ENCODE results near the gene LTB4R2.

The LTB4R2 gene

DNA sequence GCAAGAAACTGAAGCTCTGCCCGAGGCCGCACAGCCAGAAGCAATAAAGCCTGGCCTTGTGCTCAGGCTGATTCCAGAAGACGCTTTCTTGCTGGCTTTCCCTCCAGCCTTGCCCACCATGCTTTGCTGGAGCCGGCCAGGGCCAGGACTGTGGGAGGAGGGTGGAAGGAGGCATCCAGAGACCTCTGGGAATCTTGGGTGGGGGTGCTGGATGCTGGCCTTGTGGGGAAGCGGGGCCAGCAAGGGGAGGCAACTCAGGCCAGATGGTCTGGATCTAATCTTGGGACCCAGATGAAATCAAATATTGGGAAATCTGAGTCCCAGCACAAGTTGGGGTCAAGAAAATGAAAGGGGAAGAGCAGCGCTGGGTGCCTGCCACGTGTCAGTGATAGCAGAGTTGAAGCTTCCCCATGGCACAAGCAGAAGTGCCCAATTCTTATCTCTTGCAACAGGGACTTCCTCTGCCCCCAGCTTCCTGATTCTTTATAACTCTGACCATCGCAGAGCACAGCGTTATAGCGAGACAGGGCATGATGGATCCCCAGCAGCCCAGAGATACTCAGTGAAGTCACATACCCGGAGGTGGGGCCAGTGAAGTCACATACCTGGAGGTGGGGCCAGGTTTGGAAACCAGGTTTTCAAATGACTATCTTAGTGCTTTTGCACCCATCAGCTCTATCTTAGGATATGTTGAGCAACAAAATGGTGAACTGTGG lies 32.2 kb upstream of the LTB4R2 start:
- DNase-seq: no peak

DNA sequence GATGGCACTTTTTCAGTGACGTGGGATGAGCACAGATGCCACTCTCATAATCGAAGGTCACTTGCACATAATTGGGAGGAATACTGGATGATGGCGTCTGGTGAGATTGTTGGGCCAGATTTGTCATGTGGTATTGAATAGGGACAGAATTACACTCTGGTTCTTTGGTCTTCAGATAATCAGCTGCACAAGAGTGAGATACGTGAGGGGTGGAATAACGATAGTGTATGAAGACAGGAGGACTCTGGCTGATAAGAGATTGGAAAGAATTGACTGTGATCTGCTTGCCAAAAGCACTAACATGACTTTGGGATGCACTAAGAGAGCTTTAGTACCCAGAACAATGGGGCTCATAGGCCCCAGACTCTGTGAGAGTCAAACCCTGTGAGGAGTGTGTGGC lies 31.5 kb upstream of the LTB4R2 start:
- no peak for DNase-seq

DNA sequence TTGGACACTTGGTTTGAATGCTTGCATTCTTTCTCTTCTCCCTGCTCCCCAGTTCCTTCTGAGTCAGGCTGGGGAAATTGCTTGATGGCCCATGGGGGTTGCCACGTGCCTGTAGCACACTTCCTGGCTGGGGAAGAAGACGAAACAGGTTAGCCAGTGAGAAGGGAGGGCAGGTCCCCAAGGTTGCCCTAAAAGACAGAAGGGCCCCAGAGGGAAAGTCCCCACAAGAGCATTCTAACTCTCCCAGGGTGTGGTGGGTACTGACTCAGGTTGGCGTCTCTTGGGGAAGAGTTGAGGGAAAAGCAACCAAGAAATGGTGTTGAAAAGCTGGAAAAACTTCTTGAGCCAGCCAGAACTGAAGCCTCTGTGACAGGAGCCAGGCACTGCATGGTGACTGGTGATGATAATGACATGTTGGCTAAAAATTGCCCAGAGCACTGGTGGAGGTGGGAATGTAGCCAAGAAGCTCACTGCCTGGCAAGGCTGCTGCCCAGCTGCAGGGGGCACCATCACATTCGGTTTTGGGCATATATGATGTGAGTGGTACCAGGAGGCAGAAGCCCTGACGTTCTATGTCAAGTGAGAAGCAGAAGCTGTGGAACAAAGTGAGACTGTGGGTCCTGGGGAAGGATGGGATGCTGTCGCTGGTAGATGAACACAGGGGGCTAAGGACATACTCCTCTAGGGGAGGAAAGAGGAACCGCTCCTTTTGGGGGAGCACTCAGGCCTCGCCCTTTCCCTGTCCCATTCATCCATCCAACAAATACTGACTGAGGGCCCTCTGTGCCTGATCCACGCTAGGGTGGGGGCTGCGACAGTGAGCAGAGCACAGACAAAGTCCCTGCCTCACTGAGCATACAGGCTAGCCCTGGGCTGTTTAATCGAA lies 30.4 kb upstream of the LTB4R2 start:
- DNase-seq: peak; percentile 30

DNA sequence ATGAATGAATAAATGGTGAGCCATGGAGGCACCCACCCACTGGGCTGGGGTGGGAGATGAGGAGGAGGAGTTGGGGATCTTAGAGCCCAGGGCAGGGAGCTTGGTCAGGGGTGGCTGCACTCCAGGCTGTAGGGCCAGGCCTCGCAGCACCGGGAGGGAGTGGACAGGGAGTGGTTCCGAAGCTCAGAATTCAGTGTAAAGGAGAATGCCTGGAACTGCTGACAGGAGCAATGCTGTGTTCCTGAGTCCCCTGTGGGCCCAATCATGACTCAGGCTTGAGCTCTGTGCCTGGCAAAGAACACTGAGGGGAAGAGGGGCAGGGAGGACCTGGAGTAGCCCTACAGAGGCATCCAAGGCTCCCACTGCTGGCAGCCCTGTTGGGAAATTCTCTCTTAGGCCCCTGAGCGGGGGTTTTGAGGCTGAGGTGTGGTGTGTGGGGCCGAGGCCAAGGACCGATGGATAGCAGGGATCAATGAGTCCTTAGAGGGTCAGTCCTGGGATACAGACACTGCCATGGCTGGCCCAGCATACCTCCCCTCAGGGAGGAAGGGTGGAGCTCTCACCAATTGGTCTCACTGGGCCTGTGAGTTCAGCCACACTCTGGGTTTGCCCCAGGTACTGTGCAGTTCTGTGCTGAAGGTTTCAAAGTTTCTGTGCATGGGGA lies 29.0 kb upstream of the LTB4R2 start:
- DNase-seq: no peak

DNA sequence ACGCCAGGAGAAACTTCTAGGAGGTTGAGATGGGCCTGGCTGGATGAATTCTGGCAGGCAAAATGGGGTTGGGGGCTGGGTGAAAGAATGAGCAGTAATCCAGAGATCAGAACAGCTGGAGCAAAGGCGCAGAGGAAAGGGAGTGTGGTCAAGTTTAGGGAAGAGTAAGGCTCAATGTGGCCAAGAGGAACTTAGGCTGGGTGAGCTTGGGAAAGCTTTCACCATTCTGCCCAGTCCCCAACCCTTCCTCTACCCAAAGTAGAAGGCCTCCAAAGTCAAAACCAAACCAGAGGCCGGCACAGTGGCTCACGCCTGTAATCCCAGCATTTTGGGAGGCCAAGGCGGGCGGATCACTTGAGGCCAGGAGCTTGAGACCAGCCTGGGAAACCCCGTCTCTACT lies 28.3 kb upstream of the LTB4R2 start:
- DNase-seq: no peak

DNA sequence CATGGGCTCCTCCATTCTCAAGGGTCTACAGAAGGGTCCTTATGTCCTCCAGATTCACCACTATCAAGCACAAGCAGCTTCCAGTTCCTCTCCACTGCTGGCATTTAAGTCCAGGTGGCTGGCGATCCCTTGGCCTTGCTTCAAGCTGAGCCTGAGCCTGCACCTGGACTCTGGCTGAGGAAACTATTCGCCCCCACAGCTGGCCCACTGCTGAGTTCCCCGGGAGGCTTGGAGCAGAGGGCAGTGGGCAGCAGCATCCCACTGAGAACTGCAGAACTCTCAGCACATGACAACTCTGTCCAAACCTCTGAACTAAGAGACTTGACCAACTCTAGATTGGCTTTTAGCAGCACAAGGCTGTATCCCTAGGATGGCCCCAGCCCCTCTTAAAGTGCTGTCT lies 27.2 kb upstream of the LTB4R2 start:
- DNase-seq: no peak

DNA sequence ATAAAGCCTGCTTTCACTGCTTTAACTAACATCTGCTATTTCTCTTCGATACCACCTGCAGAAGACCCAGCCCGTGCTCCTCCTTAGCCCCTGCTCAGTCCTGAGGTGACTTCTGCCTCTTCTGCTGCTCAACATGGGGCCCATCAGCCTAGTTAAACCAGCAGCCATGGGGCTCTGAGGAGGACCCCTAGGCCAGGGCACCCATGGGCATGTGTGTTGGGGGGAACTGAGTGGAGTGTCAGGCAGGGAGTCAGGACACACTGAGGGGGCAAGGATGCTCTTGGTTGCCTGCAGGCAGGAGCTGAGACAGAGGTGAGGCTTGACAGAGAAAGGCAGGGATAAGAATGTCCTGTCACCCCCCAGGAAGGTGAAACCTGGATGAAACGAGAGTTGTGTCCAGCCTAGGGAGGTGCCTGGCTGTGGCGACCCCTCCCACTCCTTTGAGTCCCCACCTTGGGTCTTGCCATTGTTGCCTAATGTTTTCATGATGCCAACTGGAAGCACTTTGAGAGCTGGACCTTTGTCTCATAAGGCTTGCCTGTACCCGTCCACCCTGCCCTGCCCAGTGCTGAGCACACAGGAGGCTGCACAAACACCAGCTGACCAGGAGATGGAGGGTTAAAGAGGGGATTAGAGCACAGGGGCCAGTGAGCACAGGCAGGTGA lies 26.0 kb upstream of the LTB4R2 start:
- no peak for DNase-seq

DNA sequence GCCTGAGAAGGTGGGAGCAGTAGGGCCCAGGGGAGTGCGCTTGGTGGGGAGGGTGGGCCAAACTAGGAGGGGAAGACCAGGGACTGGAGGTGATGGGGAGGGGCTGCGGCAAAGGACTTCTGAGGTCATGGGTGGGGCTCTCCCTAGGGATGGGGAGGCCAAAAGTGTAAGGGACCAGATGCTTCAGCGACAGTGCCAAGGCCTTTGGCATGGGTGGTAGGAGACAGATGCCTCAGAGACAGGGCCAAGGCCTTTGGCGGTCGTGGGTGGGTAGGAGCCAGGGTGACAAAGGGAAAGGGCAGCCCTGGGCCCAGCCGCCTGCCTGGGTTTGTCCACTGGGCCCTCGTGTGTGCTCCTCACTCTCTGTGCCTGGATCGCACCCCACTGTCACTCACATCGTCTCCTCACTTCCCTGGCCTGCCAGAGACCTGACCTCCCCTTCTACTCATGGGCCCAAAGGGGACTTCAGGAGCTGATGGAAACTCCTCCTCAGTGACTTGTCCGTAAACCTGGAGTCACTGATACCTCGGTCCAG lies 25.4 kb upstream of the LTB4R2 start:
- no peak for DNase-seq

DNA sequence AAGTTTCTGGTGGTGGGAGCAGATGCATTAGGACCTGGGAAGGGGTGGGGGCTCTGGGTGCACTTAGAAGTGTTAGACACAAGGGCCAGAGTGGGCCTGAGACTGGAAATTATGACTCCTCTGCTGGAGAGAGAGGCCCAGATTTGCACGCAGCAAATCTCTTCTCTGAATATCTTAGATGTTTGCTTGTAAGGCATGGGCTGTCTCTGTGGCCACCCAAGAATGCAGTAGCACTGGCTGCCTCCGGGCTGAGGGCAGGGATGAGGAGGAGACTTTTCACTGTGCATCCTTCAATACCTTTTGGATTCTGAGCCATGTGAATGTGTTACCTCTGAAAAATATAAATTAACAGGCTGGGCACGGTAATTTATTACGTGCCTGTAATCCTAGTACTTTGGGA lies 24.6 kb upstream of the LTB4R2 start:
- no peak for DNase-seq

DNA sequence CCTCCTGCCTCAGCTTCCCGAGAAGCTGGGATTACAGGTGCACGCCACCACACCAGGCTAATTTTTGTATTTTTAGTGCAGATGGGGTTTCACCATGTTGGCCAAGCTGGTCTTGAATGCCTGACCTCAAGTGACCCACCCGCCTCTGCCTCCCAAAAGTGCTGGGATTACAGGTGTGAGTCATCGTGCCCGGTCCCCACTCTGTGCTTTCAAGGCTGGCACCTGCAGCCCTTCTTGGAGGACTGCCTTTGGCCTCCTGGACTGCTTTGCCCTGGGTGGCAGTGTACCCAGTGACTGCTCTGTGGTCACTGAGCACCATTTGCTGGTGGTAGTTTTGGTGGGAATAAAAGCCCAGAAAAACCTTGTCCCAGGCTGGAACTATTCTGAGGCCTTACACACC lies 22.9 kb upstream of the LTB4R2 start:
- no peak for DNase-seq

DNA sequence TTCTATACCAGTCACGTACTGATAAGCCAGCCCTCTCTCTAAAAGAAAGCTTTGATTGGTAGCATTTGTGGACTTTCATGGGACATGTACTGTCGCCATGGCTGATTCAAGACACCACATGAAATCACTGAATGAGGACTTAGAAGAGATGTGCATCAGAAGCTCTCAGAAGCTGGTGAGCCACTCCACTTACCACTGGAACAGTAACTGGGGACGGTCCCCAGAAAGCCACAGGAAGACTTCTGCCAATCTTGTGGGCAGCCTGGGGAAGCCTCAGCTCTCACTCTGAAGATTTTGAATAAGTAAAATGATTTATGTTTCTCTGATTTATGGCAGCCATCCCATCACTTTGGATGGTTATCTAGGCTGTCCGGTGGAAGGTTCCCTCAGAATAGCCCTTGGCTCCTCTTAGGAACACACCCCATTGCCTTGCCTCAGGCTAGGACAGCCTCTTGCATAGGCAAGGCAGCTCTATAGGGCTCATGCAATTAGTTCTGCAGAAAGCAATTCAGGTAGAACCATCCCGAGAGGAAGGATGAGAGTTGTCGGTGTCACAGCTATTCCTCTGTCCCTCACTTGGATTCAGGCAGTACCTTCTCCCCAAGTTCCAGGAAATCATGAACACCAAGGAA lies 20.2 kb upstream of the LTB4R2 start:
- no peak for DNase-seq

DNA sequence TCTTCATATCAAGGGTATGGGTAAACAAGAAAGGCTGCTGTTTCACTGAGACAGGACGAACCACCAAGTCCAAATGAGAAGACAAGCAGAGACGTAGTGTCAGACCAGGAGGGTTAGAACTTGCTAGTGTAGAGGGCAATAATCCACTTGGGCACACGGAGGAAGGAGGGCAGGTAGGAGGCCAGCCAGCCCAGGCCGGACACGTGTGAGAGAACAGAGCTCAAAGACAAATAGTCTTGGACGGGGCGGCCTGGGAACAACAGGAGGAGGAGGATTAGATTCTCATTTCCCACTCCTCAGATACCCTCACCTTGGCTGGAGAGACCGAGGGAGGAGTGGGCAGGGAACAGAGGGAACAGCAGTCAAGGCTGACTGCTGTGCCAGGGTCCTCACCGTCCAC lies 19.2 kb upstream of the LTB4R2 start:
- no peak for DNase-seq

DNA sequence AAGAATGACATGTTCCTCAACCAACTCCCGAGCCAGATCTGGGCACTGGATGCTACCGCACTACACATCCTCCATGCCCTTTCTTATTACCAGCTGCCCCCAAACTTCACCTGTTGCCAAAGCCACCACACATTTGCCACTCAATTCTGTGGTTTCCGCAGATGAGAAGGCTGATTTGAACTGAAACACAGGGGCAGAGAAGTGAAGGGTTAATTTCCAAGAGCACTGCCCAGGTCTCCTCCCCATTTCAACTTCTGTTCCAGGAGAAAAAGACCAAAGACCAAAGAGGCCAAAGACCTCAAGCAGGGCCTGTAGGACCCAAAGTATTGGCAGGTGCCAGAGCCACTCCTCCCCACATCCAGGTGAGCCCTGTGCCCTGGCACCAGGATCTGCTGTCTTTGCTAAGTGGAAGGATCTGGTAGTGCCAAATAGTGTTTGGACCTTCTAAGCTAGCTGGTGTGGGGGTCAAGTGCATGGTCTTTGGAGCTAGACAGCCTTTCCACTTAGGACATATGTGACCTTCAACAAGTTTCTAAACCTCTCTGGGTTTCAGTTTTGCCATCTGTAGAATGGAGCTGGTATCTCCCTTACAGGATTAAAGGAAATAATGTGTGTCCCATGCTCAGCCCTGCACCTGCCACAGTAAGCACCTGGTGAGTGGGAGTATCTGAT lies 18.4 kb upstream of the LTB4R2 start:
- DNase-seq: no peak

DNA sequence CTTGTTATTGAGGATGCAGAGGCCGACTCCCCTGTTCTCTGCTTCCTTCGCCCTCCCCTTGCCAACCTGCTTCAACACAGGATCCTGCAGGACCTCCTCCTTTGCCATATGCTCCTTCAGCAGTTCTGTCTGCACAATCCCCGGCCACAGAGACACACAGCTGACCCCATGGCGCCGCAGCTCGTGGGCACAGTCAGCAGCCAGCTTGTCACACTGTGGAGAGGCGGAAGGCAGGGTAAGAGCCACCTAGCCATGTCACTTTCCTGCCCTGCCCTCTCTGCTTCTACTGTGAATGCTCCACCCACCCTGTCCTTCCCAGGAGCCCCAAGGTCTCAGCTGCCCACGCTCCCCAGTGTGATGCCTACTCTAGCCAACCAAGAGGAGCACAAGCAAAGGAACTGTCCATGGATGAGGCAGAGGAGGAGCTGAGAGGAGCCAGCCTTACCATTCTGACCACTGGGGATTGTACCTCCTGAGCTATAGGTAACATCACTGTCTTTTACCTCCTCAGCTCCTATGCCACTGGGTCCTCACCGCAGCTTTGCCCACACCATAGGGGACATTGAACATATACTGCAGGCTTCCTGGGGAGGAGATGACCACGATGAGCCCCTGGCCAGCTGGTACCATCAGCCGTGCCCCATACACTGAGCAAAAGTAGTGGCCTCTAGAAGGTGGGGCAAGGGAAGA lies 17.7 kb upstream of the LTB4R2 start:
- DNase-seq: no peak

DNA sequence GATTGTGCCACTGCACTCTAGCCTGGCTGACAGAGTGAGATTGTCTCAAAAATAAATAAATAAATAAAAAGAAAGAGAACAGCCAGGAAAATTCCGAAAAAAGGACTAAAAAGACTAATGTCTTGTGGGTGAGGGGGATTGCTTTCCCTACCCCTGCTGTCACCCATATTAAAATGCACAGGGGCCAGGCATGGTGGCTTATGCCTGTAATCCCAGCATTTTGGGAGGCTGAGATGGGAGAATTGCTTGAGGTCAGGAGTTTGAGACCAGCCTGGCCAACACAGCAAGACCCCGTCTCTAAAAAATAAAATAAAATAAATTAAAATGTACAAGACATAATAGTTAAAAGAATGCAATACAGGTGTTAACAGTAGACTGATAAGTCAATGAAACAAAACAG lies 16.4 kb upstream of the LTB4R2 start:
- no peak for DNase-seq

DNA sequence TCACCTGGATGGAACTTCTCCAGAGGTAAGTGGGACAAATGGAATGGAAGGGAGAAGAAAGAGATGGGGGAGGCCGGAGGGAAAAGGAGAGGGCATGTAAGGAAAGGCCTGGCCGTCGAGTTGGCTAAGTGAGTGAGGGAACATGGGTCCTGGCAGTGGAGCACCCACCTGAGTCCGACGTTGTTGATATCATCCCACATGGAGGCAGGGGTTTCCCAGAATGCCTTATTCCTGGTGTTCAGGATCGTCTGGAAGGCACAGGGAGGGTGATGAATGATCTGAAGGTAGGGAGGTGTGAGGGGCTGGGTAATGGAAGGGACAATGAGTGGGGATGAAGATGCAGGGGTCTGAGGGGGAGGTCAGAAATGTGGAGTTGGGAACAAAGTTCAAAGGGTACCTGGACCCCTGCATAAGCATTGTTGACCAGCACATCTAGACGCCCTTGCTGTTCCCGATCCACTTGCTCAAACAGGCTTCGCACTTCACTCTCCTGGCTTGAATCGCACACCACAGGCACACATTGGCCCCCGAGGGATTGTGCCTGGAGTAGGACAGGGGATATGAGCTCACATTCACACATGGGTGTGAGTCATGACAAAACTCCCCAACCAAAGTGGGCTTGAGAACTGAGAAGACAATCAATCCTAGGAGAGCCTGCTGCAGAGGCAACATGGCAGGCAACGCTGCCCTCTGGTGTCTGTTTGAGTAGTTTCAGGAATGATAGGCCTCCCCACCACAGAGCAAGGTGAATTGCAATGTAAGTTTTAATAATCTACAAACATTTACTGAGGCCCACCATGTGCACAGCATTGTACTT lies 13.4 kb upstream of the LTB4R2 start:
- DNase-seq: peak; percentile 80

DNA sequence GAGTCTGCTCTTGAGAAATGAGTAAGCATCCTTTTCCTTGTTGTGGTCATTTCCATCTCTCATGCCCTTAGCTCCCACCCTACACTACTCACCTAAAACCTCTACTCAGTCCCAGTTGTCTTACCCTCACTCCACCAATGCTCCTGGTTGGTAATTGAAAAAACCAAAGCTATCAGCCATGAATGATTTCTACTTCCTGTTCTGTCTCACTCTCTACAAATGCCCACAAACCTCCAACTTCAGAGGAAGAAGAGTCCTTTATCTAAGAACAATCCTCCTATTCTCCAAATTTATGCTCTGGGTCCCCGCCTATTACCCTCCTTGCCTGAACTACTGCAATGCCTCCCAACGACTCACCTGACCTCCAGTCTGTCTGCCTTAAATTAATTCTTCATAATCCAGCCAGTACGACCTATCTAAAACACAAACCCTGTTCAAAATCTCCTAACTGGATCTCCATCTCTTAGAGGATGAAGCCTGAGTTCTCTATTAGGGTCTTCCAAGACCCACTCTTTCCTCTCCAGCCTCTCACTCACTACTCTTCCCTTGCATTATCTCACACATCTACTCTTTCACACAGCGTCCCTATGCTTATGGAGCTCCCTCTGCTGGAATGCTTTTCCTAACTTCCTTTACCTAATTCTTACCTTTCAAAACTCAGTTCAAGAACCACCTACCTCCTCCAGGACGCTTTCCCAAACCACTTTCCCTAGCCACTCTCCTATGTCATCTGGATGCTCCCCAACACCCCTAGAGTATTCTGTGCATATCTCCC lies 12.6 kb upstream of the LTB4R2 start:
- DNase-seq: peak; percentile 64

DNA sequence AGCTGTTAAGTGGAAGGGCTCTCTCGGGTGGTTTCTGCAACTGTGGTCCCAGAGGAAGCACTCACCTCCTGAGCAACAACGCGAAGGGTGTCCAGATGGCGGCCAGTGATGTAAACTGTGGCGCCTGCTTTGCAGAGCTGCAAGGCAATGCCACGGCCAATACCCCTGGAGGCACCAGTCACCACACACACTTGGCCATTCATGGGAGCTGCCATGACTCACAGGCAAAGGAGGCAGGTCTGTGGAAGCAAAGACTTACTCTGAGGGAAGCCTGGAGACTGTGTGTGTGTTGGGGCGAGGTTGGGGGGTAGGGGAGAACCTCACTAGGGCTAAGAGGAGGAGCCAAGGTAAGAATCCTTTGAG lies 11.1 kb upstream of the LTB4R2 start:
- DNase-seq: peak; percentile 57

Data from DMS53 (cell line).